ENCODE results near the gene KLHDC3. TPM values are rescaled to one million over a fixed set of nuclear protein-coding genes. Genes with fewer than 3 reads are reported as not detected.

Gene KLHDC3
- total RNA-seq, 1 experiment from 2014 or later: 35.6 TPM

DNA sequence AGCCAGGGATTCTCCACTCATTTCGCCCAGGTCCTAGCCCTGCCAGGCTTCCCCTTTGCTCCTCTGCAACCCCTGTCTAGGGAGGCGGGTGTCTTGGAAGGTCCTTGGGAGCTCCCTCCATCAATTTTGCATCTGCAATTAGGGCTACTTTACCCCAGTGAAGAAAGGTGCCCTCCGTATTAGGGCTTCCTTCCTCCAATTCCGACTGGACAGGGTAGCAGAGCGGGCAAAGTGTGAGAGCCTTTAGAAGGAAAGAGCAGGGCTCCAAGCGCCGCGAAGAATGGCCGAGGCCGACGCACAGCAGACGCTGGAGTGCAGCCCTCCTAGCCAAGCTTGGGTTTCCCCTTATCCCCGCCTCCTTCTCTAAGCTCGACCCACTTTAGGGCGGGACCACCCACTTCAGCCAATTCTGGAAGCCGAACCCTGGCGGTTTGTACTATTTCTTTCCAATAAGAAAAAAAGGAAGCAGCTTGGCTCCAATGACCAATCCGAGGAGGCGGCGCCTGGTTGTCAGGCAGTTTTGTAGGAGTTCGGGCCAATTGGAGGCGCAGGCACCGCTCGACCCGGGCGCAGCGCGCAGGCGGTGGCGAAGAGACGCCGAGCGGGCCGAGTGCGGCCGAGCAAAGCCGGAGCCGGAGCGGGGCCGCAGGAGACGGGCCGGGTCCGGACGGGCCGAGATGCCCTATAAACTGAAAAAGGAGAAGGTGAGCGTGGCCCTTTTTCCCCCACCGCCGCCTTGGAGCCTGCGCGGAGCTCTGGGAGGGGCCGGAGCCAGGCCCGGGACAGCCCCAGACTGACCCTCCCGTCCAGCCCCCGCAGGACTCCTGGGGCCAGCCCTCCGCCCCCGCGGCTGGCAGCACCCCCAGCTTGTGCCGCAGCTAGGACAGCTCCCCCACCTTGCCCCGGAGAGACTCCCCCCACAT is 29.8 kb upstream of the KLHDC3 start, which contains the start of gene PPP2R5D:
TSS of gene PPP2R5D (plus strand) at position 570 of the 923 bp plus-strand sequence. CDS start at position 678, 108 bp downstream.
- Mint-ChIP-seq H3K9me3 (ENCODE audit: unreplicated experiment) (no peaks in the 10 kb centered on the region), H3K4me1 (ENCODE audit: insufficient read depth, unreplicated experiment) (peaks cover 39% of the 10 kb centered on the region), H3K27me3 (ENCODE audit: insufficient read depth, unreplicated experiment) (no peaks in the 10 kb centered on the region), H3K4me3 (ENCODE audit: unreplicated experiment) (peak within 1 kb of the TSS; percentile 78), H3K27ac (ENCODE audit: low read depth, unreplicated experiment) (peak within 1 kb of the TSS; percentile 90), H3K36me3 (ENCODE audit: insufficient read depth, unreplicated experiment) (peaks cover 13% of the 10 kb centered on the region)
- intact Hi-C loops (cut with micrococcal nuclease): loop anchor here (1.0 kb wide), 1 partner anchor 29 kb away; the partner anchor contains the start of gene MEA1
- CTCF ChIA-PET: interaction anchor here (0.6 kb wide), 2 partner anchors 21 to 165 kb away, joined by 3 to 7 read pairs; no protein-coding TSS in a partner anchor
- BruUV-seq (replicated peaks): no TSS peak
- peak; percentile 99 for DNase-seq (ENCODE audit: unreplicated experiment)
- TF ChIP-seq, protein P1, sequence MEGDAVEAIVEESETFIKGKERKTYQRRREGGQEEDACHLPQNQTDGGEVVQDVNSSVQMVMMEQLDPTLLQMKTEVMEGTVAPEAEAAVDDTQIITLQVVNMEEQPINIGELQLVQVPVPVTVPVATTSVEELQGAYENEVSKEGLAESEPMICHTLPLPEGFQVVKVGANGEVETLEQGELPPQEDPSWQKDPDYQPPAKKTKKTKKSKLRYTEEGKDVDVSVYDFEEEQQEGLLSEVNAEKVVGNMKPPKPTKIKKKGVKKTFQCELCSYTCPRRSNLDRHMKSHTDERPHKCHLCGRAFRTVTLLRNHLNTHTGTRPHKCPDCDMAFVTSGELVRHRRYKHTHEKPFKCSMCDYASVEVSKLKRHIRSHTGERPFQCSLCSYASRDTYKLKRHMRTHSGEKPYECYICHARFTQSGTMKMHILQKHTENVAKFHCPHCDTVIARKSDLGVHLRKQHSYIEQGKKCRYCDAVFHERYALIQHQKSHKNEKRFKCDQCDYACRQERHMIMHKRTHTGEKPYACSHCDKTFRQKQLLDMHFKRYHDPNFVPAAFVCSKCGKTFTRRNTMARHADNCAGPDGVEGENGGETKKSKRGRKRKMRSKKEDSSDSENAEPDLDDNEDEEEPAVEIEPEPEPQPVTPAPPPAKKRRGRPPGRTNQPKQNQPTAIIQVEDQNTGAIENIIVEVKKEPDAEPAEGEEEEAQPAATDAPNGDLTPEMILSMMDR (IDR thresholded peaks at IDR 0.05; ENCODE audit: unreplicated experiment): no peak
- POLR2A ChIA-PET: interaction anchor here (0.6 to 3.0 kb wide), 37 partner anchors 10 to 645 kb away, joined by 3 to 39 read pairs (median 4); partner anchors contain the start of genes BICRAL, CNPY3, CUL7 and GNMT

DNA sequence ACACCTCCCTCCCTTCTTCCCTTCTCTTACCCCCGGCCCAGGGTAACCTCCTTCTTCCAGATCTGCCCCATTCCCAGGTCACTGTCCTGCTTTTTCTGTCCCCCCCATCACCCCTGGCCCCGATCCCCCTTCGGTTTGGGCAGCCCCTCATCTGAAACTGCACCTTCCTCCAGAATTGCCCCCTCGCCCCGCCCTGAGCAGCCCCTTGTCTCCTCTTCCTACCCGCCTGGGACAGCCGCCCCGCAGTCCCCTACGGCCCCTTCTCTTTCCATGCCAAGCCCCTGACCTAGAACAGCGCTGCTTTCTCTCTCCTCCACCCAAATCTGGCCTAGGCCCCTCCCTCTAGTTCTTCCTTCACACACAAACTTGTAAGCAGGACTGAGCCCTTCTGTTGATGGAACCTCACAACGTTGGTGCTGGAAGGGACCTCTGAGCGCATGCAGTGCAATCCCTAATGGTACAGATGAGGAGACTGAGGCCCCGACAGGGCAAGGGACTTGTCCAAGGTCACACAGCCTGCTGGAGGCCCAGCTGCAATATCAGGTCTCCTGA is 29.0 kb upstream of the KLHDC3 start:
- Mint-ChIP-seq H3K36me3 (ENCODE audit: insufficient read depth, unreplicated experiment) (peaks cover 14% of the 10 kb centered on the region), H3K4me1 (ENCODE audit: insufficient read depth, unreplicated experiment) (peaks cover 33% of the 10 kb centered on the region), H3K27ac (ENCODE audit: low read depth, unreplicated experiment) (peak overlapping the region; percentile 90), H3K27me3 (ENCODE audit: insufficient read depth, unreplicated experiment) (no peaks in the 10 kb centered on the region), H3K9me3 (ENCODE audit: unreplicated experiment) (no peaks in the 10 kb centered on the region), H3K4me3 (ENCODE audit: unreplicated experiment) (peak overlapping the region; percentile 78)
- no peak for DNase-seq (ENCODE audit: unreplicated experiment)
- no TSS peak for BruUV-seq (replicated peaks)
- TF ChIP-seq, protein P1 (IDR thresholded peaks at IDR 0.05; ENCODE audit: unreplicated experiment): no peak
- ChIA-PET CTCF (interaction anchor here (0.6 kb wide), 1 partner anchor 485 kb away, joined by 5 read pairs; no protein-coding TSS in a partner anchor), POLR2A (interaction anchor here (0.6 to 3.0 kb wide), 22 partner anchors 10 to 203 kb away, joined by 3 to 39 read pairs (median 4); partner anchors contain the start of genes BICRAL, CNPY3, CUL7 and GNMT)
- intact Hi-C loops (cut with micrococcal nuclease): loop anchor here (1.0 kb wide), 1 partner anchor 28 kb away; the partner anchor contains the start of gene MEA1

GRCh38 chr6:42987533-42988451 is 26.3 kb upstream of the KLHDC3 start:
- no TSS peak for BruUV-seq (replicated peaks)
- no peak overlapping the region for H3K4me3 Mint-ChIP-seq (ENCODE audit: unreplicated experiment)
- H3K27me3 Mint-ChIP-seq (ENCODE audit: insufficient read depth, unreplicated experiment): no peaks in the 10 kb centered on the region
- intact Hi-C loops (cut with micrococcal nuclease): no loop called here
- peaks cover 33% of the 10 kb centered on the region for H3K4me1 Mint-ChIP-seq (ENCODE audit: insufficient read depth, unreplicated experiment)
- CTCF ChIA-PET: interaction anchor here (0.6 to 2.1 kb wide), 4 partner anchors 8 to 112 kb away, joined by 3 to 6 read pairs (median 3); no protein-coding TSS in a partner anchor
- no peak for DNase-seq (ENCODE audit: unreplicated experiment)
- H3K9me3 Mint-ChIP-seq (ENCODE audit: unreplicated experiment): no peaks in the 10 kb centered on the region
- TF ChIP-seq, protein P1 (IDR thresholded peaks at IDR 0.05; ENCODE audit: unreplicated experiment): no peak
- no peak overlapping the region for H3K27ac Mint-ChIP-seq (ENCODE audit: low read depth, unreplicated experiment)
- peaks cover 25% of the 10 kb centered on the region for H3K36me3 Mint-ChIP-seq (ENCODE audit: insufficient read depth, unreplicated experiment)
- POLR2A ChIA-PET: interaction anchor here (0.9 to 1.9 kb wide), 4 partner anchors 9 to 111 kb away, joined by 3 to 12 read pairs (median 4); partner anchors contain the start of gene PEX6

Data from MCF 10A (cell line).